CD4-positive, alpha-beta T cell (primary cell): ENCODE measurements around the gene KNDC1. TPM values are rescaled to one million over a fixed set of nuclear protein-coding genes. Genes with fewer than 3 reads are reported as not detected.

Source experiments
- ATAC-seq: fragments of 200-7000 bp; cut with Tn5 transposase; one replicate; pipeline ENCODE4 v1.10.0; 2022; ENCODE audit warnings: mild to moderate bottlenecking; ENCODE audit not compliant: poor library complexity
- CTCF ChIA-PET: fragments of 350-600 bp; sonication (Branson Sonifier 250); formaldehyde crosslinking; loops from one replicate; lab custom pipeline; 2021; ENCODE audit warnings: antibody characterized with exemption, inconsistent platforms; lab: Charles Lee
- POLR2A ChIA-PET: fragments of 350-600 bp; sonication (Branson Sonifier 250); formaldehyde crosslinking; loops from one replicate; lab custom pipeline; 2021; ENCODE audit warnings: antibody characterized with exemption, inconsistent platforms; lab: Charles Lee
- DNase-seq, 14 experiments: peaks; one replicate each; pipeline ENCODE4 v3.0.0-alpha.2; 2013 to 2020; ENCODE audit warnings: mixed read lengths in 2 of 14
- H3K27ac ChIP-seq, 2 donors: one replicate each; pipeline versions ENCODE4 v1.5.1 to v1.7.0; 2013; ENCODE audit warnings: low read length in 2 of 2, low read depth in 1 of 2, mild to moderate bottlenecking in 1 of 2
- H3K27me3 ChIP-seq, 2 experiments: 1 replicate in 1 of 2; 2 replicates in 1 of 2; pipeline versions ENCODE4 v1.6.1 to v1.7.0; 2013; ENCODE audit warnings: low read length in 2 of 2, control low read depth in 1 of 2, mild to moderate bottlenecking in 1 of 2, moderate library complexity in 1 of 2; ENCODE audit not compliant: insufficient read depth in 2 of 2, control insufficient read depth in 1 of 2
- H3K36me3 ChIP-seq: one replicate; pipeline ENCODE4 v1.6.1; 2013; ENCODE audit warnings: low read length, control low read depth; ENCODE audit not compliant: insufficient read depth
- H3K4me1 ChIP-seq: one replicate; pipeline ENCODE4 v1.6.1; 2013; ENCODE audit warnings: low read length, control low read depth; ENCODE audit not compliant: insufficient read depth
- H3K4me3 ChIP-seq: one replicate; pipeline ENCODE4 v1.5.1; 2013; ENCODE audit warnings: mild to moderate bottlenecking, low read length, moderate library complexity
- H3K9me3 ChIP-seq, 2 experiments: 1 replicate in 1 of 2; 2 replicates in 1 of 2; pipeline versions ENCODE4 v1.6.1 to v1.7.0; 2013; ENCODE audit warnings: low read length in 2 of 2, mild to moderate bottlenecking in 2 of 2, control low read depth in 1 of 2, moderate library complexity in 1 of 2; ENCODE audit not compliant: control insufficient read depth in 1 of 2, insufficient read depth in 1 of 2
- H3K27ac Mint-ChIP-seq: one replicate; pipeline ENCODE4 v1.8.0; 2020; ENCODE audit warnings: mixed read lengths
- H3K27me3 Mint-ChIP-seq: one replicate; pipeline ENCODE4 v1.8.0; 2021; ENCODE audit warnings: mixed read lengths
- H3K36me3 Mint-ChIP-seq: one replicate; pipeline ENCODE4 v1.8.0; 2021; ENCODE audit warnings: low read depth, mixed read lengths
- H3K4me1 Mint-ChIP-seq: one replicate; pipeline ENCODE4 v1.8.0; 2021; ENCODE audit warnings: low read depth, mixed read lengths
- H3K4me3 Mint-ChIP-seq: one replicate; pipeline ENCODE4 v1.8.0; 2020; ENCODE audit warnings: mild to moderate bottlenecking, mixed read lengths
- H3K9me3 Mint-ChIP-seq: one replicate; pipeline ENCODE4 v1.8.0; 2020; ENCODE audit warnings: mixed read lengths
- intact Hi-C, 2 experiments: fragments of 100-400 bp; cut with DNase I in 1 of 2; cut with micrococcal nuclease in 1 of 2; formaldehyde crosslinking; loops; one replicate each; pipeline versions ENCODE4 v1.15.1 to v1.9.0; 2023 to 2025; cut with DNase I, micrococcal nuclease
- total RNA-seq, 174 experiments: library from RNA in 2 of 174; stranded (reverse) in 2 of 174; gene quantifications; one replicate each; pipeline ENCODE4 v1.2.3 and lab custom pipeline; 2021 to 2026
- TF ChIP-seq, protein P1 (sequence below): fragments of 200-600 bp; IDR thresholded peaks from one replicate; pipeline ENCODE4 v1.8.0; 2022; ENCODE audit warnings: antibody characterized with exemption, mild to moderate bottlenecking

KNDC1 gene
- total RNA-seq, 2 experiments from 2014 or later = not detected

DNA sequence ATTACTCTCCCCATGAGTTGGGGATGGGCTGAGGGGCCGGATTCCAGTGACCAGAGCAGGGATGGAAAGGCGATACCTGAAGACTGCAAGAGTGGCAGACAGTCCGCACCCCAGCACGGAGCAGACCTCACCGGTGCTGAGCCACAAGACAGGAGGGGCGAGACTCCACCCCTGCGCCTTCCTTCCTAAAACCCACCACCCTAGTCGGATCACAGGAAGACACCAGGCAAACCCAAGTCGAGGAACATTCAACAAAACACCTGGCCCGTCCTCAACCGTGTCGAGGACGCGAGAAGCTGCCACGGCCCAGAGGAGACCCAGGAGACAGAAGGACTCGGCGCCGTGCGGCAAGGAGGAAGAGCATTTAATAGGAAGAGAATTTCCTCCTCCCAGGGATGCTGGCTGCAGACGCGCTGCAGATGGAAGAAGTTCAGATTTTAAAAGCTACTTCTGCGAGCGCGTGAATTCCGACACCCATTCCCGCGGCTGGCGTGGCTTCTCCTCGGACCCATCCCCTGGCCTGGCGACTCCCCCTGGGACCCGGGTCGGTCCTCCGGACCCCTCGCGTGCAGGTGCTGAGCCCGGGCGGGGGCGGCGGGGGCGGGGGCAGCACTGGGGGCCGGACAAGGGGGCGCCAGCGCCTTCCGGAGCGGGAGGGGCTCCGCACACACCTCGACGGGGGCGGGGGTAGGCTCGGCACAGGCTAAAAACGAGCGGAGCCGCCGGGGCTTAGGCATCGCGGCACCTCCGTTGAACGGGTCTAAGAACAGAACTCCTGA is 69.4 kb downstream of the KNDC1 start:
- Mint-ChIP-seq H3K4me3 (no peak overlapping the region), H3K4me1 (peaks cover 17% of the 10 kb centered on the region), H3K27me3 (peaks cover 75% of the 10 kb centered on the region), H3K9me3 (no peaks in the 10 kb centered on the region), H3K36me3 (no peaks in the 10 kb centered on the region), H3K27ac (no peak overlapping the region)
- ATAC-seq (no peak), DNase-seq (no peak)
- Histone ChIP-seq H3K9me3 (peaks cover 0 to 21% of the 10 kb centered on the region in 2 experiments), H3K4me3 (no peak overlapping the region), H3K36me3 (no peaks in the 10 kb centered on the region), H3K4me1 (peaks cover 18% of the 10 kb centered on the region), H3K27ac (no peak overlapping the region), H3K27me3 (peaks cover 37 to 45% of the 10 kb centered on the region in 2 experiments)
- ChIA-PET POLR2A (no interaction called here), CTCF (no interaction called here)
- intact Hi-C loops = loop anchor here in 1 of 2 experiments (5.0 kb wide), 1 partner anchor 82 kb away; no protein-coding TSS in a partner anchor
- TF ChIP-seq, protein P1, sequence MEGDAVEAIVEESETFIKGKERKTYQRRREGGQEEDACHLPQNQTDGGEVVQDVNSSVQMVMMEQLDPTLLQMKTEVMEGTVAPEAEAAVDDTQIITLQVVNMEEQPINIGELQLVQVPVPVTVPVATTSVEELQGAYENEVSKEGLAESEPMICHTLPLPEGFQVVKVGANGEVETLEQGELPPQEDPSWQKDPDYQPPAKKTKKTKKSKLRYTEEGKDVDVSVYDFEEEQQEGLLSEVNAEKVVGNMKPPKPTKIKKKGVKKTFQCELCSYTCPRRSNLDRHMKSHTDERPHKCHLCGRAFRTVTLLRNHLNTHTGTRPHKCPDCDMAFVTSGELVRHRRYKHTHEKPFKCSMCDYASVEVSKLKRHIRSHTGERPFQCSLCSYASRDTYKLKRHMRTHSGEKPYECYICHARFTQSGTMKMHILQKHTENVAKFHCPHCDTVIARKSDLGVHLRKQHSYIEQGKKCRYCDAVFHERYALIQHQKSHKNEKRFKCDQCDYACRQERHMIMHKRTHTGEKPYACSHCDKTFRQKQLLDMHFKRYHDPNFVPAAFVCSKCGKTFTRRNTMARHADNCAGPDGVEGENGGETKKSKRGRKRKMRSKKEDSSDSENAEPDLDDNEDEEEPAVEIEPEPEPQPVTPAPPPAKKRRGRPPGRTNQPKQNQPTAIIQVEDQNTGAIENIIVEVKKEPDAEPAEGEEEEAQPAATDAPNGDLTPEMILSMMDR = no peak

DNA sequence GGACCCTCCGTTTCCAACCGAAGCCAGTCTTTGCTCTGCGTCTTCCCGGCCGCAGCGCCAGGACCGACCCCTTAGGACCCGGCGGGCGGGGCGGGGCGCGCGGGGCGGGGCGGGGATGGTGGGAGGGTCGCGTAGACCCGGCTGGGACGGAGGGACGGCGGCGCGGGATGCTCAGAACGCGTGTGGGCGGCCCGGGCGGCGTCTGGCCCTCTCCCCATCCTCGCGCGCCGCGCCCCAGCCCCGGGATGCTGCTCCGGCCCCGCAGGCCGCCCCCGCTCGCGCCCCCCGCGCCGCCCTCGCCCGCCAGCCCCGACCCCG is 70.0 kb downstream of the KNDC1 start, which contains the start of gene UTF1:
Gene UTF1 (plus strand): TSS at position 174 of the 318 bp plus-strand sequence. CDS start 72 bp downstream, at position 246.
- CTCF ChIA-PET = no interaction called here
- Histone ChIP-seq H3K27me3 (peaks cover 37 to 45% of the 10 kb centered on the region in 2 experiments), H3K4me1 (peaks cover 18% of the 10 kb centered on the region), H3K9me3 (peaks cover 0 to 18% of the 10 kb centered on the region in 2 experiments), H3K36me3 (no peaks in the 10 kb centered on the region), H3K4me3 (no peak within 1 kb of the TSS), H3K27ac (no peak within 1 kb of the TSS)
- TF ChIP-seq, protein P1 = no peak
- intact Hi-C loops = no loop called here
- POLR2A ChIA-PET = no interaction called here
- Mint-ChIP-seq H3K27ac (no peak within 1 kb of the TSS), H3K36me3 (no peaks in the 10 kb centered on the region), H3K9me3 (no peaks in the 10 kb centered on the region), H3K27me3 (peaks cover 77% of the 10 kb centered on the region), H3K4me3 (no peak within 1 kb of the TSS), H3K4me1 (peaks cover 19% of the 10 kb centered on the region)
- DNase-seq = no peak
- ATAC-seq = no peak

DNA sequence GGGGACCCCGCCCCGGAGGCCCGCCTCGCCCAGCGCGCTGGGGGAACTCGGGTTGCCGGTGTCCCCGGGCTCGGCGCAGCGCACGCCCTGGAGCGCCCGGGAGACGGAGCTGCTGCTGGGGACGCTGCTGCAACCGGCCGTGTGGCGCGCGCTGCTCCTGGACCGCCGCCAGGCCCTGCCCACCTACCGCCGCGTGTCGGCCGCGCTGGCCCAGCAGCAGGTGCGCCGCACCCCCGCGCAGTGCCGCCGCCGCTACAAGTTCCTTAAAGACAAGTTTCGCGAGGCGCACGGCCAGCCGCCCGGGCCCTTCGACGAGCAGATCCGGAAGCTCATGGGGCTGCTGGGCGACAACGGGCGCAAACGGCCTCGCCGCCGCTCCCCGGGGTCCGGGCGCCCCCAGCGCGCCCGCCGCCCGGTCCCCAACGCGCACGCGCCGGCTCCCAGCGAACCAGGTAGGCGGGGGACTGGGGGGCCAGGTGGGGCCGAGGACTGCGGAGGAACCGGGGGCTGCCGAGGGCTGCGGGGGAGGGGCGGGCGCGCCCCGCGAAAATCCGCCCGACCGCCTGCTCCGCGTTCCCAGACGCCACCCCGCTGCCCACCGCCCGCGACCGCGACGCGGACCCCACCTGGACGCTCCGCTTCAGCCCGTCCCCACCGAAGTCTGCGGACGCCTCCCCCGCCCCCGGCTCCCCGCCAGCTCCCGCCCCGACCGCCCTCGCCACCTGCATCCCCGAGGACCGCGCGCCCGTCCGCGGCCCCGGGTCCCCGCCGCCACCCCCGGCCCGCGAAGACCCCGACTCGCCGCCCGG is 70.6 kb downstream of the KNDC1 start:
- Histone ChIP-seq H3K36me3 (no peaks in the 10 kb centered on the region), H3K27ac (no peak overlapping the region), H3K9me3 (peaks cover 0 to 18% of the 10 kb centered on the region in 2 experiments), H3K27me3 (peaks cover 37 to 42% of the 10 kb centered on the region in 2 experiments), H3K4me3 (no peak overlapping the region), H3K4me1 (peaks cover 20% of the 10 kb centered on the region)
- CTCF ChIA-PET = no interaction called here
- Mint-ChIP-seq H3K9me3 (no peaks in the 10 kb centered on the region), H3K27ac (no peak overlapping the region), H3K4me1 (peaks cover 21% of the 10 kb centered on the region), H3K4me3 (no peak overlapping the region), H3K27me3 (peaks cover 78% of the 10 kb centered on the region), H3K36me3 (no peaks in the 10 kb centered on the region)
- ATAC-seq (peak; percentile 22), DNase-seq (peak in 2 of 14 experiments; percentile 53 to 57)
- TF ChIP-seq, protein P1 = no peak
- intact Hi-C loops = no loop called here
- POLR2A ChIA-PET = no interaction called here
